ENCODE results near the gene NOP9.

- TF ChIP-seq CTCF (IDR thresholded peaks at IDR 0.05) (no peak), POLR2A (IDR thresholded peaks at IDR 0.05) (no peak)
These were observed 39.4 kb upstream of the NOP9 start for GRCh38 chr14:24260026-24260779.

Data from sigmoid colon (tissue), 3 donors.